Erythroblast (primary cell): ENCODE measurements around the gene UBE2U.

Source experiments
- GATA1 ChIP-seq: IDR thresholded peaks from 2 replicates; pipeline ENCODE4 v1.6.1; 2011; ENCODE audit warnings: low read depth, mild to moderate bottlenecking, control low read depth, low read length, moderate library complexity
- POLR2A ChIP-seq: IDR thresholded peaks from 2 replicates; pipeline ENCODE4 v1.6.1; 2011; ENCODE audit warnings: mild to moderate bottlenecking, low read length

DNA sequence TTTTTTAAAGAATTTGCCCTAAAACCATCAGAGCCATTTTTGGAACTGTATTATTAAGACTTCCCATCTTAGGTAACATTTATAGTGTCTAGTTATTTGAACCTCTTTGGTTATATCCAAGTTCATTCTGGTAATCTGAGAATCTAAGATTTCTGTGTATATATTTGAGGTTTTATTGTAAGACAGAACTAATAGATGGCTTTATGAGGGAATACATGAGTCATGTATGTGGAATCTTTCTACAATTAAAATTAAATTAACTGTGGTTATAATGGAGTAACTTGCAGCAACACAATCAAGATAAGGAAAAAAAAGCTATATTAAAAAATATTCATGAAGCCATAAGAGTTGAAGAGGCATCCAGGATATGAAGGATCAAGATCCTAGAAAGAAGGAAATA lies 92.1 kb downstream of the UBE2U start:
- TF ChIP-seq POLR2A (no peak), GATA1 (no peak)
